Stimulated activated CD8-positive, alpha-beta memory T cell treated with anti-CD3 and anti-CD28 coated beads, Interleukin-12 subunit alpha, Interleukin-12 subunit beta, amount 100 ng/mL, for 24 hours (primary cell): ENCODE measurements around the gene DNAJC5G.

ENCODE experiments used
- DNase-seq: peaks from one replicate; pipeline ENCODE4 v3.0.0-alpha.2; 2020; ENCODE audit errors: extremely low read depth

DNAJC5G gene, protein sequence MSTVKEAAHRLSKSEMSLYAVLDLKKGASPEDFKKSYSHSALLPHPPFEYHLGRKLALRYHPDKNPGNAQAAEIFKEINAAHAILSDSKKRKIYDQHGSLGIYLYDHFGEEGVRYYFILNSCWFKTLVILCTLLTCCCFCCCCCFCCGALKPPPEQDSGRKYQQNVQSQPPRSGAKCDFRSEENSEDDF

DNA sequence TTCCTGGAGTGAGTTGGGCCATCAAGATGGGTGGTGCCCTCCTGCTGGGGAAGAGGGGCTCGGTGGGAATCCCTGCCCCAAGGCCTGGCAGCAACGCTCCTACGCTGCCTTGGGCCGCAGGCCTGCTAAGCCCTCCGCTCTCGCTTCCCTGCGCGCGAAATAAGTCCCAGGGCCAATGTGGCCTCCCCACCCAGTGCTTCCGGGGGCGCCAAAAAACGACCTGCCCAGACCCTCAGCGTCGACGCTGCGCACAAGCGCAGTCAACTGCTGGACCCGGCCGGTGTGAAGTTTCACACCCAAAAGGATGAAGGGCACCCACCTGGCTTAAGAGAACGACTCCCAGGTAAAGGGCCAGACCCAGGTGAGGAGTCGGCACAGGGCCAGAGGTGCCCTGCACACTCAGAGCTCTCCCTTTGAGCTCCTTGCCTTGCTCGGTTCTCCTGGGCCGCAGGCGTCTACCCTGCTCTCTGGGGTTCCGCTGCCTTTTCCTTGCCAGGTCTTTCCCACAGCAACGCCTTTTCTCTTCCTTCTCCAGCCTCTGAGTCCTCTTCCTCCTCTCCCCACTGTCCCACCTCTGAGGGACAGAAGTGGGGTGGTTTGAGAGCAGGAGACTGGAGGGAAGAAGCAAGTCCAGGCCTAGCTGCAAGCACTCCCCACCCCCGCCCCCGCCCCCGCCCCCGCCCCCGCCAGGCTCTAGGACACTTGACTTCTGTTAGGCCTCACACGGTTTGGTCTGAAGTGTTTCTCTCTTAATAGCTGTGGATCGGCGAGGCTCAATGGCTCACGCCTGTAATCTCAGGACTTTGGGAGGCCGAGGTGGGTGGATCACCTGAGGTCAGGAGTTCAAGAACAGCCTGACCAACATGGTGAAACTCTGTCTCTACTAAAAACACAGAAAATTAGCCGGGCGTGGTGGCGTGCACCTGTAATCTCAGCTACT, at the start of gene DNAJC5G:
Gene DNAJC5G, plus strand, starts transcription at position 223 of the 940 bp plus-strand sequence. CDS start 1,296 bp downstream, outside the sequence.
- no peak for DNase-seq

DNA sequence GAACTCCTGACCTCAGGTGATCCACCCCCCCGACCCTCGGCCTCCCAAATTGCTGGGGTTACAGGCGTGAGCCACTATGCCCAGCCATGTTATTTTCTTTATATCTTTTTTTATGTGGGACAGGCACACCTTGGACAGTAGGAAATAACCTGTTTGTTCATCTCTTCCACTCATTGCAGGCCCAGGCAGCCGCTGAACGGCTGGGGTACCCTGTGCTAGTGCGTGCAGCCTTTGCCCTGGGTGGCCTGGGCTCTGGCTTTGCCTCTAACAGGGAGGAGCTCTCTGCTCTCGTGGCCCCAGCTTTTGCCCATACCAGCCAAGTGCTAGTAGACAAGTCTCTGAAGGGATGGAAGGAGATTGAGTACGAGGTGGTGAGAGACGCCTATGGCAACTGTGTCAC, 49.7 kb upstream of the DNAJC5G start:
- DNase-seq, result no peak

DNA sequence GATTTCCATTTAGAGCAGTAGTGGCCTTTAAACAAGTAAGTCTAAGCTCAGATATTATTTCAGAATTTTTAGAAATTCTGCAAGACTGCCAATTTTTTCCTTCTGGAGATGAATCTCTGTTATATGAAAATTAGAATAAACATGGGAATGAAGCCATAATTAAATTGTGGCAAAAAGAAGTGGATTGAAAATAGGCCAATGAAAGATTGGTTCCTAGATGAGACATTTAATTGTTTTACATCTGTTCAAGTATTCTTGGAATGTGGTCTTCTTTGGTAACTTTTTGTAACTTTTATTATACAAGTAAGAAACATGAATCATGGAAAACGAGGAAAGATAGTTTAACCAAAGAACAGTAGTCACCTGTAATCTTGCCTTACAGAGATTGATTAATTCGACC, 47.7 kb upstream of the DNAJC5G start:
- no peak for DNase-seq

DNA sequence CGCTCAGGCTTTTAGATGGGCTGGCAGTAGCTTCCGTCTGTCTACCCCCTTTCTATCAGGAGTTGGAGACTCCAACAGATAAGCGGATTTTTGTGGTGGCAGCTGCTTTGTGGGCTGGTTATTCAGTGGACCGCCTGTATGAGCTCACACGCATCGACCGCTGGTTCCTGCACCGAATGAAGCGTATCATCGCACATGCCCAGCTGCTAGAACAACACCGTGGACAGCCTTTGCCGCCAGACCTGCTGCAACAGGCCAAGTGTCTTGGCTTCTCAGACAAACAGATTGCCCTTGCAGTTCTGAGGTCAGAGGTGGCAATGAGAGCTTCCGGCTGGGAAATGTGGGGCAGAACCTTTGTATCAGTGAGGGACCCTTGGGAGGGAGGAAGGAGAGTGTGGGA, 43.3 kb upstream of the DNAJC5G start:
- no peak for DNase-seq

DNA sequence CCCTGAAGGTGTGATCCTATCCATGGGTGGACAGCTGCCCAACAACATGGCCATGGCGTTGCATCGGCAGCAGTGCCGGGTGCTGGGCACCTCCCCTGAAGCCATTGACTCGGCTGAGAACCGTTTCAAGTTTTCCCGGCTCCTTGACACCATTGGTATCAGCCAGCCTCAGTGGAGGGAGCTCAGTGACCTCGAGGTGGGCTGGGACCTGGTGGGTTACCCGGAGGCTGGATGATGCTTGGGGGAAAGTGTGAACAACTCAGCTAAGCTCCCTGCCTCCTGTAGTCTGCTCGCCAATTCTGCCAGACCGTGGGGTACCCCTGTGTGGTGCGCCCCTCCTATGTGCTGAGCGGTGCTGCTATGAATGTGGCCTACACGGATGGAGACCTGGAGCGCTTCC, 41.9 kb upstream of the DNAJC5G start:
- DNase-seq, result no peak

DNA sequence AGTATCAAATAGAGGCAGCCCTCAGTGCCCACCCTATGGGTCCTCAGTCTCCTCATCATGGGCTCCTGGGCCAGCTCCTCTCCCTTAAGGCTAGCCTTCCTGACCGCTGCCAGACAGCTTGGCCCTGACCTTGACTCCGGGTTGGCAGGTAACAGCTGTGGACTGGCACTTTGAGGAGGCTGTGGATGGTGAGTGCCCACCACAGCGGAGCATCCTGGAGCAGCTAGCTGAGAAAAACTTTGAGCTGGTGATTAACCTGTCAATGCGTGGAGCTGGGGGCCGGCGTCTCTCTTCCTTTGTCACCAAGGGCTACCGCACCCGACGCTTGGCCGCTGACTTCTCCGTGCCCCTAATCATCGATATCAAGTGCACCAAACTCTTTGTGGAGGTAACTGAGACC, 39.1 kb upstream of the DNAJC5G start:
- DNase-seq, result no peak

DNA sequence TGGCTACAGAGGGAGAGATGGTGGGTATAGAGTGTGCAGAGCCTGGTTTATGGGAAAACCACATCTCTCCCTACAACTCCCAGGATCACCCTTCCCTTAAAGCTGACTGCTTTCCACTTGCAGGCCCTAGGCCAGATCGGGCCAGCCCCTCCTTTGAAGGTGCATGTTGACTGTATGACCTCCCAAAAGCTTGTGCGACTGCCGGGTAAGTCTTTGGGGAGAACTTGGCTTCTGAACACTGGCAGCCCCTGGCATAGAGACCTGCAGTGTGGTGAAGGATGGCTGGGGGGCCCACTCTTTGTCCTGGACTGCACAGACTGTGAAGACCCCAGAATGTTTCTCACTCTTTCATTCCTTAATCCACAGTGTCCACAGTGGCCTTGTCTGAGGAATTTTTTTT, 38.6 kb upstream of the DNAJC5G start:
- no peak for DNase-seq

DNA sequence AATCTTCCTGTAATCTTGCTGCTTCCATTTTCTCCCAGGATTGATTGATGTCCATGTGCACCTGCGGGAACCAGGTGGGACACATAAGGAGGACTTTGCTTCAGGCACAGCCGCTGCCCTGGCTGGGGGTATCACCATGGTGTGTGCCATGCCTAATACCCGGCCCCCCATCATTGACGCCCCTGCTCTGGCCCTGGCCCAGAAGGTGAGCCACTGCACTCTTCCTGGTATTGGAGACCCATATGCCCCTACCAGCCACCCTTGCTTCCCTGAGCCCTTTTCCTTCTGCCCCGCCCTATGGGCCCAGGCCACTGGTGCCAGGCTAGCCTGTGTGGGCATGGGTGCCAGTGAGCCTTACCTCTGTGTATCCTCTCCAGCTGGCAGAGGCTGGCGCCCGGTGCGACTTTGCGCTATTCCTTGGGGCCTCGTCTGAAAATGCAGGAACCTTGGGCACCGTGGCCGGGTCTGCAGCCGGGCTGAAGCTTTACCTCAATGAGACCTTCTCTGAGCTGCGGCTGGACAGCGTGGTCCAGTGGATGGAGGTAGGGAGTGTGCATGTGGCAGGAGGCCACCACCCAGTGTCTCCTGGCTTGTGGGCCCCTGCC, 37.8 kb upstream of the DNAJC5G start:
- no peak for DNase-seq

DNA sequence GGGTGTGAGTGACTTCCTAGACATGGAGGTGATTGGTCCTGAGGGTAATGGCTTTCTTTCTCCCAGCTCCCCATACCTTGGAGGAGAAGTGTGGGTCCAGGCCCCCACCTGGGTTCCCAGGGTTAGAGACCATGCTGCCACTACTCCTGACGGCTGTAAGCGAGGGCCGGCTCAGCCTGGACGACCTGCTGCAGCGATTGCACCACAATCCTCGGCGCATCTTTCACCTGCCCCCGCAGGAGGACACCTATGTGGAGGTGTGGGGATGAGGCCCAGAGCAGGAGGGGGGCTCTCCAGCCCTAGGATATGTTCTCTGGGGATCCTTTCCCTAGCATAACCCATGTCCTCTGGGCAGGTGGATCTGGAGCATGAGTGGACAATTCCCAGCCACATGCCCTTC, 36.3 kb upstream of the DNAJC5G start:
- no peak for DNase-seq

DNA sequence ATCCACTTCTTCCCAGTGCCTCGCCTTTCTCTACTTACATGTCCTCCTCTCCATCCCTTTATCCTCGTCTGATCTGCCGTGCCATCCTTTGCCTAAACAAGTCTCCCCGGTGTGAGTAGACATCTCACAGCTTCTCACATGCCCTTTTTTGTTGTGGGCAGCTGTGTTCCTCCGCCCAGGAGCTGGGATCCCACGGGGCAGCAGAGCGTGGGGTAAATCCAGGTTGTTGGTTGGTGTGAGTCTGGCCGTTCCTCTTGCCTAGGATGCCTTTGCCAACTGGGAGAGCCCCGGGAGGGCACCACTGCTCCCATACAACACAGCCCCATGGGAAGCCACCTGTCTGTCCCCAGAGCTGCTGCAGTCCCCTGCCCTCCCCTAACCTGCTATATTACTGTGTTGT, 34.8 kb upstream of the DNAJC5G start:
- DNase-seq, result no peak

DNA sequence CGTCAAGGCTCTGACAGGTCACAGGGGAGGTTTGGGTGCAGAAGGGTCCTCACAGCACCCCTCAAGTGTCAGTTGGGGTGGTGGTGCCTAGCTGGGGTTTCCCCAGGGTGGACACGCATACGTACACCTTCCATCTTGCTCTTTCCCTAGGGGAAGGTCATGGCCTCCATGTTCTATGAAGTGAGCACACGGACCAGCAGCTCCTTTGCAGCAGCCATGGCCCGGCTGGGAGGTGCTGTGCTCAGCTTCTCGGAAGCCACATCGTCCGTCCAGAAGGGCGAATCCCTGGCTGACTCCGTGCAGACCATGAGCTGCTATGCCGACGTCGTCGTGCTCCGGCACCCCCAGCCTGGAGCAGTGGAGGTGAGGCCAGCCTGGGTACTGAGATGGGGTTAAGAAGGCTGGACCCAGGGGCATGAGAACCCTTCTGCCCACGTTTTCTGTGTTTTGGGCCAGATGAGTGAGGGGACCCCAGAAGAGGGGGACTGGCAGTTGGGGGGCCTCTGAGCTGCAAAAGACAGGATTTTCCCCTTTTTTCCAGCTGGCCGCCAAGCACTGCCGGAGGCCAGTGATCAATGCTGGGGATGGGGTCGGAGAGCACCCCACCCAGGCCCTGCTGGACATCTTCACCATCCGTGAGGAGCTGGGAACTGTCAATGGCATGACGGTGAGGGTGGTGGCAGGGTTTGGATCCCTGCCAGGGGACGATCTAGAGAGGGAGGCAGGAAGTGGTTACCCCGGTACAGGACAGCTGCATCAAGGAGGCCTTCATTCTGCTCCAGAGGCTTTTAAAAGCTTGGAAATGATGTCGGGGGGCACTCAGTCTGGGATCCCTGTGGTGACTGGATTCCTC, 33.2 kb upstream of the DNAJC5G start:
- DNase-seq, result no peak

DNA sequence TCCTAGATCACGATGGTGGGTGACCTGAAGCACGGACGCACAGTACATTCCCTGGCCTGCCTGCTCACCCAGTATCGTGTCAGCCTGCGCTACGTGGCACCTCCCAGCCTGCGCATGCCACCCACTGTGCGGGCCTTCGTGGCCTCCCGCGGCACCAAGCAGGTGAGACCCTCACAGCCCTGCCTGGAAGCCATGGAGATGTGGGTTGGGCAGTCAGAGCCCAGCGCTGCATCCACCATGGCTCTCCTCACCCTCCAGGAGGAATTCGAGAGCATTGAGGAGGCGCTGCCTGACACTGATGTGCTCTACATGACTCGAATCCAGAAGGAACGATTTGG, 32.6 kb upstream of the DNAJC5G start:
- no peak for DNase-seq

DNA sequence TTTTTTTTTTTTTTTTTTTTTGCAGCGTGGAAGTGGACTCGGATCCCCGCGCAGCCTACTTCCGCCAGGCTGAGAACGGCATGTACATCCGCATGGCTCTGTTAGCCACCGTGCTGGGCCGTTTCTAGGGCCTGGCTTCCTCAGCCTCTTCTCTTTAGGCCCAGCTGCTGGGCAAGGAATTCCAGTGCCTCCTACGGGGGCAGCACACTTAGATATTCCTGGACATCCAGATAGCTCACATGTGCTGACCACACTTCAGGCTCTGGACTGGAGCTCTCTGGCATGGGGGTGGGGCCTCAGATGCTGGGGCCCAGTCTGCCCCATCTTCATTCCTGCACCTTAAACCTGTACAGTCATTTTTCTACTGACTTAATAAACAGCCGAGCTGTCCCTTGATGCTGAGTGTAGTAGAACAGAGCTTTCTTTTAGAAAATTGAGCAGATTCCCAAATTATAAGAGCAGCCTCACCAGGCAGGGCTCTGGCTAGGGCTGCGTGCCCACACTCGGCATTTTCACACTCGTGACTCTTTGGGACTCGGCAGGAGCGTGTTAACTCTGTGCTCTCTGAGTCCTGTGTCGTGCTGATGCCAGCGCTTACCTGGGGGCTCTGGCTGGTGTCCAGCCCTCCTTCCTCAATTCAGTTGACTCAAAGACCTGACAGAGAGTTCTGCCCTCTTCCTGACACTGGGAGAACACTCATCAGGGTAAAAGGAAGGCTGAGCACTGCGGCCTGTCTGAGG, 31.7 kb upstream of the DNAJC5G start:
- DNase-seq, result no peak

DNA sequence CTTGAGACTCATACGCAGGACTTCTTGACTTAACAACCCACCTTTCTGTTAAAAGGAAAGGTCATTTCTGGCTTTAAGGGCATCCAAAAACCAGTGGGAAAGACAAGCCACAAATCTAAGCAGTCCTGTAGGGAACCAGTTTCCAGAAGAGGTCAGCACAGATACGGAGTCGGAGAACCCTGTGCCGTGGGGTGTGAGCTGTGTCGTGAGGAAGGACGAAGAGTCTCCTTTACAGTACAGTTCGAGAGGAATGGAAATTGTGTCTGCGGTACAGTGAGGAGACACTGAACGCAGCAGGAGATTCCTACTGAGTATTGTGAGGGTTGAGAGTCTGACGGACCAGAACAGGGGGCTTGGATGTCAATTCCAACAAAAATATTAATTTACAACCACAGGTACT, 30.1 kb upstream of the DNAJC5G start:
- no peak for DNase-seq

DNA sequence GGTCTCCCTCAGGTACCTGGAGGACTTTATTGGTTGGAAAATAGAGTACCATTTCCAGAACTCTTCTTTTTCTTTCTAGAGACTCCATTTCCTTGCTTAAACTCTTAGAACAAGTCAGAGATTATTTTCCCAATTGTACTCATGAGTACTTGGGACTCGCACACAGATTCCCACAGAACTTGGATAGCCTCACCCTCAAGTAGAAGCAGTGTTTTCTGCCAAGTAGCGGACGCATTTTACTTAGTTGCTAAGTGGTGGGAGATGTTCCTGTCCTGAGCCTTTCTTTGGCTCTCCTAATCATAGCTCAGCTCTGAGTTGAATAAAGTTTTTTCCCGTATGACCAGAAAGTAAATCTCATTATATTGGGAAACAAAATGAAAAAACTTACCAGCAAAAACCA, 29.6 kb upstream of the DNAJC5G start:
- DNase-seq, result no peak

DNA sequence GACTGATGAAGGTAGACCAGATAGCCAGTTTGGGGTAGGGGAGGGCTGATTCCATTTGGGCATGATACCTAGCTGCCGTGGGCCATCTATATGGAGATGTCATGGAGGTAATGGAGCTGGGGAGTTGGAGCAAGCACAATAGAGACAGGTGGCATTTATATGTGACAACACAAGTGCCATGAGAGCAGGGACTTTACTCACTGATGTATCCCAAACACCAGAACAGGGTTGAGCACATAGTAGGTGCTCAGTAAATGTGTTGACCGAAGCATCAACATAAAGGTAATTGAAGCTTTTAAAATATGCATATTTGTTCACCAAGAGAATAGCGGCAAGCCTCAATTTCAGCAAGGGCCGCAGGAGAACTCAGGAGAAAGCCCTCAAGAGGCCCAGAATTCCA, 27.3 kb upstream of the DNAJC5G start:
- DNase-seq, result no peak

DNA sequence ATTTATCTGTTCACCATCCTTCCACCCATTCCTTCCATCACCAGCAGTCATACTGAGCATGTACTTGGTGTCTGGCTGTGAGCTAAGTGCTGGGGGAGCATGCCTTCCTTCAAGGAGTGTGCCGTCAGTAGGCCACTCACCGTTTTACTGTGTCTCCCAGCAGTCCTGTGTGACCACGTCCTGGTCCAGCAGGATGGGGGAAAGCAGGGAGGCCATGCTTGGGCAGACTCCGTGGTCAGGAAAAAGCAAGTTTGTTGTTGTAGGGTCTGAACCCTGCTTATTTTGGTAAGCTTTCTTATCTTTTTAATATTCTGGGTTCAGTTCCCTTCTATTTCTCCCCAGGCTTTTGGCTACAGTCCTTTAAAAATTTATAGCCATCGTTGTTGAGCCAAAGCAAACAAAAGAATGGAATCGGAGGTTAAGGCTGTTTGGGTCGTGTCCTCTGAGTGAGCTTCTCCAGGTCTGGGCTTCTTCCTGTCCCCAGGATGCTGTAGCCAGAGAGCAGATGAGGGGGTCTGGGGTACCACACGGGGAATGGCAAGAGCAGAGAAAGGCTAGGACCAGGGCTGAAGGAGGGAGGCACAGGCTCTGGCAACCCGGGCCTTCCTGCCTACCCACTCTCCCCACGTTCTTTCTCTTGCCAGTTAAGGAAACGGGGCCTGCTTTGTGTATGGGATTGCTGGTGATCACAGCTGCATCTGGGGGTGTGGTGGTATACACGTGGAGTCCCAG, 25.9 kb upstream of the DNAJC5G start:
- no peak for DNase-seq

DNA sequence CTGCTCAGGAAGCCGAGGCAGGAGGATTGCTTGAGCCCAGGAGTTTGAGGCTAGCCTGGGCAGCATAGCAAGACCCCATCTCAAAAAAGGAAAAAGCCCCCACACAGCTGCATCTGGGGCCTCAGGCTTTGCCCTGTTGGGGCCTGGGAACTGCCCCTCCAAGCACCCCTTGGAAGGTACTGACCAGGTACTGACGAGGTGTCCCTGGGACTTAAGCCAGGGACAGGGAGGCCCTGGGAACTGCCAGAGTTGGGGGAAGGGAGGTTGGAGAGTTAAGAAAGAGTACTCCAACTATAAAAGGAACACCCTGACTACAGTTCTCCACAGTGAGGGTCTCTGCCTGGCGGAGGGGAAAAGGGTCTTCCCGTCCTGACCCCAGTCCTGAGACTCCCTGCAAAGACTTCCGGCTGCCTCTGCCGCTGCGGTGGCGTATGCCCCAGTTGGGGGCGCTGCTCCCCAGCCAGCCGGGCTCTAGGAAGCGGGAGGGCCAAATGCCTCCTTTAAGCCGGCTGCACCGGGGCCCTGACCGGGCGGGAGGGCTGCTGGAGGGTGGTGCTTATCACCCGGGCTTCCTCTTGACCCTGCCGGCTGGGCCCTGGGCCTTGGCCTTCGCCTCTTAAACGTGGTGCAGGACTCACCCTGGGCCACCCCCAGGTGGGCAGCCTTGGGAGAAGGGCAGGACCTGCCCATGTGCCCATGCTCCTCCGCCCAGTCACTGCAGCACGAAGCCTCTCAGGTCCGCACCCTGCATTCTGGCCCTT, 25.2 kb upstream of the DNAJC5G start:
- peak; percentile 24 for DNase-seq

DNA sequence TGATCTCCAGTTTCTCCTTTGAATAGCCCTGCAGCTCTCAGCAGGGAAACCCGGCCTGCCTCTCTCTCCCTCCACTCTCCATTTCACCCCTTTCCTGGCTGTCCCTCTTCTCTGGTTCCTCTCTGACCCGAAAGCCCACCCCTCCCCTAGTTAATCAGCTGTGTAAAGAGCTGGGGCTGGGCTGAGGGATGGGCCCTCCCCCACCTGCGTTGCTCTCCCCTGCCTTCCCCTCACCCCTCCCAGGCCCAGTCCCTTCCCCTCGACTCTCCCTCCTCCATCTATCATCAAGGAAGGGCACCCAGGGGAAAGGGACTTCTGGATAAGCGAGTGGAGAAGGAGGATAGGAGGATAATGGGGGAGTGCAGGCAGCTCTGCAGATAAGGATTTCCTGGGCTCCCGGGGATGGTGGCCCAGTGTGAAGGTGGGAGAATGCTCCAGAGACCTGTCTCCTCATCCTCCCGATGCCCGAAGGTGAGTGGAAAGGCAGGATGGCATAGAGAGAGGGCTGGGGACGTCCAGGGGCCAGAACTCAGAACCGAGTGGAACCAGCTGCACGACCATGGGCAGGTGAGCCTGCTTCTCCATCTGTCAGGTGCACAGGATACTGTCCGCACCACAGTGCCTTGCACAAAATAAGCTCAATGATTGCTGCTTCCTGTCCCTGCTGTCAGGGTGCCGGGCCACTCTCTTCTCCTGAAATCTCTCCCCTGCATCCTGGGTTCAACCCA, 24.4 kb upstream of the DNAJC5G start:
- no peak for DNase-seq
